HG03135 (cell line): Measurements from ENCODE around the gene E2F2.
"Not testable (repeated sequence)": the region's sequence is repeated elsewhere in the genome, so short reads cannot be mapped to it uniquely, and the experiment has no call there.

ENCODE experiments used
- ATAC-seq: cut with Tn5 transposase; IDR thresholded peaks from one replicate; pipeline ENCODE4 v1.9.1; 2021; ENCODE audit warnings: mild to moderate bottlenecking, moderate library complexity; ENCODE audit not compliant: unreplicated experiment

The E2F2 gene

DNA sequence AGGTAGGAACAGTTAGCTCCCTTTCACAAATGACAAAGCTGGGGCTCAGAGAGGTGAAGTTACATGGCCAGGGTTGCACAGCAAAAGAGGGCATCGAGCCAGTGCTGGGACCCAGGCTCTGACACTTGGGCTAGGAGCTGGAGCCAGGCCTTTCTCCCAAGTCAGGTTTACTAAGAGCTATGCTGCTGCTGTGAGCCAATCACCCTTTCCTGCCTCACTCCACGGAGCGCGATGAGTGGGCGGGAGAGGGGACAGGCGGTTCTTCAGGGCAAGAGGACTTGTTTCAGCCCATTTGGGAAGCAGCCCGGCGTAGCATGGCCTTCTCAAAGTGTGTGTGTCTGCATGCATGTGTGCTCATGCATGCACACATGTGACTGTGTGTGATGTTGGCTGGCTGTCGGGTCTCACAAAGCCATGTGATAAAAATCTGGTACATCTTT lies 17.7 kb upstream of the E2F2 start:
- no peak for ATAC-seq

DNA sequence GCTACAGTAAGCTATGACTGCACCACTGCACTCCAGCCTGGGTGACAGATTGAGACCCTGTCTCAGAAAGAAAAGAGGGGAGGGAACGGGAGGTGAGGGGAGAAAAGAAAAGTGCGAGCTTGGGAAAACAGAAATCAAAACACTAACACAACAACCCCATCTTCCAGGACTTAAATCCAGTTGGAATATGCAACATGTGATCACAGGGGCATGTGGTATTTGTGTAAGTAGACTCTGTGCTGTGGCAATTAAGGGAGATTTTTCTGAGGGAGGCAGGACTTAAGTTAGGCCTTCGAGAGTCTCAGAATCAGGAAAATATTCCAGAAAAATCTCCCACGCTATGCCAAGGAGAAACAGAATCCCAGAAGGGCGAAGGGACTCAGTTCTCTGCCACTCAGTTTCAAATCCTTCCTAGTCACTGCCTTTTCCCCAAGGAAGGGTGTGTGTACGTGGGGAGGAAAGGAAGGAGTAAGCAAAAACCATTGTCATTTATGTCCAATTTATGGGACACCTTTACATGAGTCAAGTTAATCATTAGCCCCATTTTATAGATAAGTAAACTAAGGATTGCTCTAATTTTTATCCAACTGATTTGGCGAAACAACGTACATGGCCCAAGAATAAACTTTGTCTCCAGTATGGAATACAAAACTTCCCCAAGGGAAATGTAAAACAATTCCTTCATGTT lies 16.0 kb upstream of the E2F2 start:
- no peak for ATAC-seq

DNA sequence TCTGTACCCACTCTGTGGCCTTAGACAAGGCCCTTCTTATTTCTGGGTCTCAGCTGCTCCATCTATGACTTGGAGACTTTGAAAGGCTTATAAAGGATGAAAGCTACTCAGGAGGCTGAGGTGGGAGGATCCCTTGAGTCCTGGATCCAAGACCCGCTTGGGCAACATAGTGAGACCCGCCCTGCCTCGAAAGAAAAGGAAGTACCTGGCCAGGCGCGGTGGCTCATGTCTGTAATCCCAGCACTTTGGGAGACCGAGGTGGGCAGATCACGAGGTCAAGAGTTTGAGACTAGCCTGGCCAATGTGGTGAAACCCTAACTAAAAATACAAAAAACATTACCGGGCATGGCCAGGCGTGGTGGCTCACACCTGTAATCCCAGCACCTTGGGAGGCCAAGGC lies 14.8 kb upstream of the E2F2 start:
- ATAC-seq, result no peak

GRCh38 chr1:23544444-23545389 lies 13.7 kb upstream of the E2F2 start:
- ATAC-seq, result no peak

DNA sequence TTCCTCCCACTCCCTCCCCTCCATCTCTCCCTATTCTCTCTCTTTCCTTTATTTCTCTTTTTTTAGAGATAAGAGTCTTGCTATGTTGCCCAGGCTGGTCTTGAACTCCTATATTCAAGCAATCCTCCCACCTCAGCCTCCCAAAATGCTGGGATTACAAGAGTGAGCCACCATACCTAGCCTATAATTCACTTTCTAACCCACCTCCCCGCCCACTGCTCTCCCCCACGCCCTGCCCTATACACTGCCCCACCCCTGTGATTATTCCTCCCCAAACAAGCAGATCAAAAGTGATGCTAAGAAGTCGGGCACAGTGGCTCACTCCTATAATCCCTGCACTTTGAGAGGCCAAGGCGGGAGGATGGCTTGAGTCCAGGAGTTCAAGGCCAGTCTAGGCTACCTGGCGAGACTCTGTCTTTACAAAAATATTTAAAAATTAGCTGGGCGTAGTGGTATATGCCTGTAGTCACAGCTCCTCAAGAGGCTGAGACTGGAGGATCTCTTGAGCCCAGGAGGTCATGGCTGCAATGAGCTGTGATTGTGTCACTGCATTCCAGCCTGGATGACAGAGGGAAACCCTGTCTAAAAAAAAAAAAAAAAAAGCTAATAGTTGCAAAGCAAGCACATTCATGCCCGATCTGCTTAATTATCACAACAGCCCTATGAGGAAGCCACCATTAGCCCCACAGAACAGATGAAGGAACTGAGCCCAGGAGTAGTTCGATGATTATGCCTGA lies 12.8 kb upstream of the E2F2 start:
- ATAC-seq, result no peak

DNA sequence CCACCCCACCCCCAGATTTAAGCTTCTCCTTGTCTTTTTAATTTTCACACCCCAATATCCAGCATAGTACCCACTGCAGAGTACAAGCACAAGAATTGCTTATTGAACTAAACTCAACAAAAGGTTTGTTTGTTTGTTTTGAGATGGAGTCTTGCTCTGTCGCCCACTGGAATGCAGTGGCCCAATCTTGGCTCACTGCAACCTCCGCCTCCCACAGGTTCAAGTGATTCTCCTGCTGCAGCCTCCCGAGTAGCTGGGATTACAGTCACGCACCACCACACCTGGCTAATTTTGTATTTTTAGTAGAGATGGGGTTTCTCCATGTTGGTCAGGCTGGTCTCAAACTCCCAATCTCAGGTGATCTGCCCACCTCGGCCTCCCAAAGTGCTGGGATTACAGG lies 11.9 kb upstream of the E2F2 start:
- ATAC-seq, result not testable (repeated sequence)

DNA sequence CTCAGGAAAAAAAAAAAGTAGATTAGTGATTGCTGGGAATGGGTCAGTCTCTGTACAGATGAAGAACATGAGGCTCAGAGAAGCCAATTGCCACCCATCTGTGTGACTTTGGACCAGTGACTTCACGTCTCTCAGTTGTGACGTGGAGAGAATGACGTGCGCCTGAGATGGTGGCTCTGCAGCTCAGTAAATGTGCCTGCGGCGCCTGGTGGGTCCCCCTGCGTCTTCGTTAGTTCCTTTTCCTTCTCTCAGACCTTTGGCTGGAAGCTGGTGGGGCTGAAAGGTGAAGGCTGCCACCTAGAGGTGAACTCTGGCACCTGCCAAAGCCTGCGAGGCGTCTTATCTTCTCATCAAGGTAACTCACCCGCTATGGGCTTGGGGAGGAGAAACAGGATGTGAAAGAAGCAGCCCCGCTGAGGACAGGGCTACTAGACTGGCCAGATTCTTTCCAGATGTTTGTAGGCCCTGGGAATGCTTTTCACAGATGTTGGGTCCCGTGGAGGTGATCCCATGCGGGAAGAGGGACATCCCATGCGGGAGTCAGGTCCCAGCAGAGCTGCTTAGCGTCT lies 8.7 kb upstream of the E2F2 start:
- ATAC-seq, result peak; percentile 82

GRCh38 chr1:23537296-23537973 lies 6.4 kb upstream of the E2F2 start:
- no peak for ATAC-seq

- no peak for ATAC-seq
Measured at GRCh38 chr1:23533246-23534023, 2.4 kb upstream of the E2F2 start.

GRCh38 chr1:23531562-23532094 lies 595 bp upstream of the E2F2 start:
- ATAC-seq, result no peak

DNA sequence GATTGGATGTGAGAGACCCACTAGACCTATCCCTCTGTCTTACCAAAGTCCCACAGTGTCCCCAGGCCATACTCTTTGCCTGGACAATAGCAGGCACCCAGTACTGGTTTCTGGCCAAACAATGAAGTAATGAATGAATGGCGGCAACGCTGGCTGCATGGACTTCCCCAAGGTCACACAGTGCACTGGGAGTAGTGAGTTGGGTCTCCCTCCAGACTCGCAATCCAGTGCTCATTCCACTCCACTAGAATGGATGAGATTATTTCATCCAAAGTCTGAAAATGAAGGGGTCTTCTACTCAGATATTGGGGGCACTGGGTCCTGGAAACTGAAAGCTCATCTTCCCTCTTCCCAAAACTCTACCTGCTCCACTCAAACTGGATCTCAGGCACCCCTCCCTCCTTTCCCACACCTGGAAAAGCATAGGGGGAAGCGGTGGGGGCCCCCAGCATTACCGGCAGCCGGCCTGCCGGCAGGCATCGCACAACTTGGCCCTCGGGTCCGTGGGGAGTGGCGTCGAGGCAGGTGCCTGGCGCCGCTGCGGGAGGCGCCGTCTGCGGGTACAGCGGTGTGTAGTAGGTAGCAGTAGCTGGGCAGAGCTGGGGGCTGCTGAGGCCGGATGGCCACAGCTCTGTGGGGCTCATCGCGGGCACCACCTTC lies 816 bp downstream of the E2F2 start:
- no peak for ATAC-seq

GRCh38 chr1:23529146-23530086 lies 1.6 kb downstream of the E2F2 start:
- ATAC-seq, result no peak

DNA sequence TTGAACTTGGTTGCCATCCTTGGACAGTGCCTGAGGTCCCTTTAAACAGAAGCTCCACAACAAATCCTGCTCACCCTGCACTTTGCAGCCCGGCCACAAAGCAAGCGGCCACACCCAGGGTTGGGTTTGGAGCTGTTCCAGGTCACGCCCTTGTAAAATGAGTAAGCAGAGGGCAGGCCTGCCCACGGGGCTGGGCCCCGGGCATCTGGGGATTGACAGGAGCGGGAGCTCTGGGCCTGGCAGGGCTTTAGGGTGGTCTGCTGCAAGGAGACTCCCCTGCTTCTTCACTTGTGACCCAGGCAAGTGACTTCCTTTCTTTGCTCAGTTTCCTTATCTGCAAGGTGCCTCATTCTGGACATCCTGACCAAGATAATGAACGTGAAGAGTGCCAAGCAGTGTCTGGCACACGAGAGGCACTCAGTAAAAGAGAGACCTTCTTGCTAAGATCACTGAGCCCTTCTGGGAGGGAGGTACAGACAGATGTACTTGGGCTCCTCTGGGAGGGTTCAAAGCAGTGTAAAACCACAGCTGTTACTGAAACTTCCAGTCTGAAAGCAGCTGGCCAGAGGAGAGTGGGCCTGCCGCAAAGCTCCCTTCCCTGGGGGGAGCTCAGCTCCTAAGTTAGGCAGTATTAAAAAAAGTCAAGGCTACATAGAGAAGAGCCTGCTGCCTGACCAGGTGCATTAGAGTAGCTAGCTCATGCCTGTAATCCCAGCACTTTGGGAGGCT lies 2.6 kb downstream of the E2F2 start:
- peak; percentile 37 for ATAC-seq

GRCh38 chr1:23527900-23528249 lies 3.2 kb downstream of the E2F2 start:
- ATAC-seq, result no peak

GRCh38 chr1:23527366-23527765 lies 3.7 kb downstream of the E2F2 start:
- no peak for ATAC-seq

- no peak for ATAC-seq
Measured at GRCh38 chr1:23526329-23527041, 4.5 kb downstream of the E2F2 start.
